LNCAP (cell line): ENCODE results near the gene SLC10A6.

Source experiments
- CTCF ChIP-seq: fragments of 450-650 bp; IDR thresholded peaks from 2 replicates; pipeline ENCODE4 v1.5.1; 2017; ENCODE audit warnings: mild to moderate bottlenecking

The SLC10A6 gene

GRCh38 chr4:86810847-86811246 is 38.3 kb downstream of the SLC10A6 start:
- TF ChIP-seq CTCF = no peak

- TF ChIP-seq CTCF = no peak
Measured at GRCh38 chr4:86809809-86810208, 39.4 kb downstream of the SLC10A6 start.

- TF ChIP-seq CTCF = peak; percentile 14; the same call in 1 of the 2 replicates
Measured at GRCh38 chr4:86791126-86791525, 58.1 kb downstream of the SLC10A6 start.

- no peak for TF ChIP-seq CTCF
Measured at GRCh38 chr4:86788826-86789225, 60.4 kb downstream of the SLC10A6 start.

GRCh38 chr4:86778175-86778574 is 71.0 kb downstream of the SLC10A6 start:
- no peak for TF ChIP-seq CTCF

GRCh38 chr4:86775061-86775460 is 74.1 kb downstream of the SLC10A6 start:
- no peak for TF ChIP-seq CTCF
